HG03095 (cell line): Measurements from ENCODE around the gene RFK.
"Not testable (repeated sequence)": the region's sequence is repeated elsewhere in the genome, so short reads cannot be mapped to it uniquely, and the experiment has no call there.

Experiments used
- ATAC-seq: cut with Tn5 transposase; IDR thresholded peaks from one replicate; pipeline ENCODE4 v1.9.1; 2021; ENCODE audit warnings: moderate library complexity; ENCODE audit not compliant: unreplicated experiment

Gene RFK

GRCh38 chr9:76394195-76394959, at the start of gene RFK:
RFK (minus strand) TSS chr9:76394426; CDS start chr9:76394171, 255 bp downstream.
- peak; percentile 64 for ATAC-seq

- no peak for ATAC-seq
These were observed 49.7 kb upstream of the RFK start for GRCh38 chr9:76443887-76444286.

- ATAC-seq = peak; percentile 51
These were observed 47.5 kb upstream of the RFK start for GRCh38 chr9:76441551-76442322.

- ATAC-seq = peak; percentile 81
These were observed 44.8 kb upstream of the RFK start for GRCh38 chr9:76438841-76439588.

- not testable (repeated sequence) for ATAC-seq
These were observed 42.9 kb upstream of the RFK start for GRCh38 chr9:76437017-76437699.

GRCh38 chr9:76434897-76435296, 40.7 kb upstream of the RFK start:
- not testable (repeated sequence) for ATAC-seq

- ATAC-seq = no peak
These were observed 39.6 kb upstream of the RFK start for GRCh38 chr9:76433836-76434235.

GRCh38 chr9:76433406-76433805, 39.2 kb upstream of the RFK start:
- ATAC-seq = no peak

- no peak for ATAC-seq
These were observed 37.4 kb upstream of the RFK start for GRCh38 chr9:76431601-76432000.

- ATAC-seq = no peak
These were observed 32.7 kb upstream of the RFK start for GRCh38 chr9:76426807-76427419.

- no peak for ATAC-seq
These were observed 31.6 kb upstream of the RFK start for GRCh38 chr9:76425677-76426453.

- ATAC-seq = no peak
These were observed 30.3 kb upstream of the RFK start for GRCh38 chr9:76424491-76424890.

GRCh38 chr9:76423216-76424177, 29.3 kb upstream of the RFK start:
- no peak for ATAC-seq

- no peak for ATAC-seq
These were observed 25.7 kb upstream of the RFK start for GRCh38 chr9:76419782-76420380.

GRCh38 chr9:76417394-76417793, 23.2 kb upstream of the RFK start:
- ATAC-seq = no peak

GRCh38 chr9:76415731-76416130, 21.5 kb upstream of the RFK start:
- ATAC-seq = no peak

- ATAC-seq = no peak
These were observed 20.9 kb upstream of the RFK start for GRCh38 chr9:76415154-76415553.

GRCh38 chr9:76414661-76415060, 20.4 kb upstream of the RFK start:
- no peak for ATAC-seq
